Loucy (cell line): ENCODE data around the gene TMEM87B.

Source experiments
- EZH2phosphoT487 ChIP-seq: fragments of 200-600 bp; IDR thresholded peaks from 2 replicates; pipeline ENCODE4 v1.6.1; 2018; ENCODE audit warnings: antibody characterized with exemption, mild to moderate bottlenecking, moderate library complexity, borderline replicate concordance
- TF ChIP-seq, protein P1 (sequence below): fragments of 200-600 bp; sonication (generic); conservative IDR thresholded peaks from 2 replicates; pipeline ENCODE4 v1.5.1; 2014; ENCODE audit warnings: mild to moderate bottlenecking, antibody characterized with exemption, low read length

DNA sequence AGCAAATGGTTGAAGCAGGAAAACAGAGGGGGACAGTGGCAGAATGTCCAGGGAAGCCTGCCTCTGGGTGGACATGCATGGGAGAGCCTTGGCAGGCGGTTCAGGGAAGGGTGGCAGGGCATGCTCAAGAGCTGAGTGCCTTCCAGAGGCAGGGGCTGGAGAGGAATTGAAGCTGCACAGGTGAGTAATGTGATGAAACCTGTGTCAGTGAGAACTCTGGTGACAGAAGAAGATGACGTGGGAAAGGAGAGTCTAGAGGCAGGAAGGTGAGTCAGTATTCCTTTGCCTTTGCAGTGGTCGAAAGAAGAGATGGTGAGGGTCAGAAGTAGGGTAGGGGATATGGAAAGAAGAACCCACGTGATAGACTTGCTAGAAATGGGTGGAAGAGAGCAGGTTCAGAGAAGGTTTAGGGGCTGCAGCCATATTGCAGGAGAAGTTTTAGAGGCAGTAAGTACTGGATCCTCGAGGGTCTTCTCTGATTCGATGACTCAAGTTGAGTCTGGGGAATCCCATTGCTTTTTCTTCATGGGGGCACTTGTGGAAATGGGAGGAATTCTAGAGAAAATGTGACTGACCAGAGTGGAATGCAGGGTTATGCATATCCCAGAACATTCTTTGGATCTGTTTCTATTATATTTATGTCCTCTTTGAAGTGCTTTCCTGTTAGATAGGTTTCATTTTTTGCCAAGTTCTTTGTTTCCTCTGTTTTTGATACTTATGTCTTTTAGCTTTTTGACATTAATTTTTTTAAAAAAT, 37.4 kb downstream of the TMEM87B start:
- TF ChIP-seq, protein P1, sequence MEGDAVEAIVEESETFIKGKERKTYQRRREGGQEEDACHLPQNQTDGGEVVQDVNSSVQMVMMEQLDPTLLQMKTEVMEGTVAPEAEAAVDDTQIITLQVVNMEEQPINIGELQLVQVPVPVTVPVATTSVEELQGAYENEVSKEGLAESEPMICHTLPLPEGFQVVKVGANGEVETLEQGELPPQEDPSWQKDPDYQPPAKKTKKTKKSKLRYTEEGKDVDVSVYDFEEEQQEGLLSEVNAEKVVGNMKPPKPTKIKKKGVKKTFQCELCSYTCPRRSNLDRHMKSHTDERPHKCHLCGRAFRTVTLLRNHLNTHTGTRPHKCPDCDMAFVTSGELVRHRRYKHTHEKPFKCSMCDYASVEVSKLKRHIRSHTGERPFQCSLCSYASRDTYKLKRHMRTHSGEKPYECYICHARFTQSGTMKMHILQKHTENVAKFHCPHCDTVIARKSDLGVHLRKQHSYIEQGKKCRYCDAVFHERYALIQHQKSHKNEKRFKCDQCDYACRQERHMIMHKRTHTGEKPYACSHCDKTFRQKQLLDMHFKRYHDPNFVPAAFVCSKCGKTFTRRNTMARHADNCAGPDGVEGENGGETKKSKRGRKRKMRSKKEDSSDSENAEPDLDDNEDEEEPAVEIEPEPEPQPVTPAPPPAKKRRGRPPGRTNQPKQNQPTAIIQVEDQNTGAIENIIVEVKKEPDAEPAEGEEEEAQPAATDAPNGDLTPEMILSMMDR, result no peak
- no peak for TF ChIP-seq EZH2phosphoT487
